GM23338 (cell line): ENCODE measurements around the gene DNAJC27.

ENCODE experiments used
- CREB1 ChIP-seq: fragments of 250-450 bp; sonication (Bioruptor Pico); IDR thresholded peaks from 2 replicates; pipeline ENCODE4 v1.5.0; 2020; ENCODE audit warnings: low read depth, mild to moderate bottlenecking, moderate library complexity
- CTCF ChIP-seq, 2 experiments: fragments of 200-600 bp in 1 of 2; sonication (generic) in 1 of 2; conservative IDR thresholded peaks; 2 replicates each; pipeline versions ENCODE4 v1.5.1 to v1.6.1; 2016 to 2017; ENCODE audit warnings: antibody characterized with exemption in 2 of 2, low read depth in 2 of 2, mild to moderate bottlenecking in 2 of 2, moderate library complexity in 1 of 2
- ETS1 ChIP-seq: IDR thresholded peaks from 2 replicates; pipeline ENCODE4 v1.6.1; 2016; ENCODE audit warnings: antibody characterized with exemption
- EZH2 ChIP-seq: fragments of 200-600 bp; sonication (generic); IDR thresholded peaks from one replicate; pipeline ENCODE4 v1.8.0; 2017; ENCODE audit warnings: antibody characterized with exemption, mild to moderate bottlenecking, low read depth; ENCODE audit not compliant: unreplicated experiment
- EZH2phosphoT487 ChIP-seq: fragments of 200-600 bp; sonication (generic); IDR thresholded peaks from one replicate; pipeline ENCODE4 v1.8.1; 2018; ENCODE audit warnings: antibody characterized with exemption; ENCODE audit not compliant: unreplicated experiment
- JUNB ChIP-seq: IDR thresholded peaks from one replicate; pipeline ENCODE4 v1.6.1; 2016; ENCODE audit warnings: antibody characterized with exemption; ENCODE audit not compliant: unreplicated experiment
- NANOG ChIP-seq: IDR thresholded peaks from 2 replicates; pipeline ENCODE4 v1.6.1; 2016; ENCODE audit warnings: antibody characterized with exemption, borderline replicate concordance
- POLR2AphosphoS5 ChIP-seq: IDR thresholded peaks from 2 replicates; pipeline ENCODE4 v1.6.1; 2016; ENCODE audit warnings: antibody characterized with exemption, low read depth
- REST ChIP-seq: IDR thresholded peaks from one replicate; pipeline ENCODE4 v1.6.1; 2018; ENCODE audit warnings: antibody characterized with exemption; ENCODE audit not compliant: unreplicated experiment
- ZNF114 ChIP-seq: fragments of 250-450 bp; sonication (Bioruptor Pico); IDR thresholded peaks from 2 replicates; pipeline ENCODE4 v1.5.0; 2020; ENCODE audit warnings: mild to moderate bottlenecking, moderate library complexity
- ZNF331 ChIP-seq: fragments of 250-450 bp; sonication (Bioruptor Pico); IDR thresholded peaks from 2 replicates; pipeline ENCODE4 v1.5.0; 2020; ENCODE audit warnings: low read depth, mild to moderate bottlenecking, moderate library complexity
- ZNF462 ChIP-seq: fragments of 250-450 bp; sonication (Bioruptor Pico); IDR thresholded peaks from 2 replicates; pipeline ENCODE4 v1.5.0; 2020; ENCODE audit warnings: mild to moderate bottlenecking, moderate library complexity

- TF ChIP-seq CTCF (conservative IDR thresholded peaks at IDR 0.05; ENCODE audit: low read depth in 2 of 2) (no peak), POLR2AphosphoS5 (no peak), EZH2 (no peak), ZNF114 (no peak), ETS1 (no peak), REST (no peak), CREB1 (CRISPR knock-in tag) (no peak), ZNF331 (CRISPR knock-in tag) (no peak), ZNF462 (CRISPR knock-in tag) (no peak), NANOG (no peak), JUNB (no peak), EZH2phosphoT487 (no peak)
Measured at GRCh38 chr2:24907116-24907515, 64.6 kb downstream of the DNAJC27 start.
